Breast epithelium (tissue), 4 donors: ENCODE measurements around the gene YIPF7. TPM values are rescaled to one million over a fixed set of nuclear protein-coding genes. Genes with fewer than 3 reads are reported as not detected.

Experiments
- DNase-seq, 2 donors: peaks; one replicate each; pipeline ENCODE4 v3.0.0-alpha.2; 2019; ENCODE audit warnings: low spot score in 2 of 2
- H3K27ac ChIP-seq, 2 donors: fragments of 200-600 bp; sonication (generic) in 1 of 2; one replicate each; pipeline ENCODE4 v1.5.1; 2016 to 2019; ENCODE audit warnings: mild to moderate bottlenecking in 1 of 2
- H3K27me3 ChIP-seq, 2 donors: fragments of 200-600 bp; sonication (generic) in 1 of 2; one replicate each; pipeline versions ENCODE4 v1.5.1 to v1.6.0; 2017 to 2019; ENCODE audit warnings: control low read depth in 1 of 2, mild to moderate bottlenecking in 1 of 2
- H3K36me3 ChIP-seq: fragments of 200-600 bp; one replicate; pipeline ENCODE4 v1.5.1; 2019
- H3K4me1 ChIP-seq, 2 donors: fragments of 200-600 bp; sonication (generic); one replicate each; pipeline ENCODE4 v1.5.1; 2016 to 2019; ENCODE audit warnings: control low read depth in 1 of 2
- H3K4me3 ChIP-seq, 3 donors: fragments of 200-600 bp; sonication (generic); 1 replicate in 2 of 3; 2 replicates in 1 of 3; pipeline ENCODE4 v1.5.1; 2016 to 2019; ENCODE audit warnings: mild to moderate bottlenecking in 3 of 3, moderate library complexity in 2 of 3
- H3K9me3 ChIP-seq, 2 donors: fragments of 200-600 bp; sonication (generic) in 1 of 2; one replicate each; pipeline ENCODE4 v1.5.1; 2016 to 2019; ENCODE audit warnings: control low read depth in 1 of 2
- CTCF ChIP-seq, 3 donors: fragments of 450-650 bp; IDR thresholded peaks; one replicate each; pipeline ENCODE4 v1.5.1; 2016 to 2017; ENCODE audit warnings: antibody characterized with exemption in 3 of 3, mild to moderate bottlenecking in 3 of 3, moderate library complexity in 3 of 3
- POLR2A ChIP-seq: fragments of 450-650 bp; IDR thresholded peaks from one replicate; pipeline ENCODE4 v1.6.1; 2016; ENCODE audit warnings: antibody characterized with exemption, mild to moderate bottlenecking, moderate library complexity
- POLR2AphosphoS5 ChIP-seq, 3 donors: sonication (generic); formaldehyde crosslinking; IDR thresholded peaks; one replicate each; pipeline ENCODE4 v1.6.1; 2017; ENCODE audit warnings: antibody characterized with exemption in 3 of 3
- intact Hi-C: fragments of 100-400 bp; cut with DNase I; formaldehyde crosslinking; loops from one replicate; pipeline ENCODE4 v1.15.1; 2023; ENCODE audit warnings: low total_unique reads
- total RNA-seq, 3 donors: library from RNA; depleted of rRNA; stranded (reverse); fragments of >200 nt; gene quantifications; one replicate each; pipeline ENCODE4 v1.1.0, GENCODE V29; 2016

YIPF7 gene
- total RNA-seq, 3 donors from 2014 or later = 0.73 TPM; not detected in 2

DNA sequence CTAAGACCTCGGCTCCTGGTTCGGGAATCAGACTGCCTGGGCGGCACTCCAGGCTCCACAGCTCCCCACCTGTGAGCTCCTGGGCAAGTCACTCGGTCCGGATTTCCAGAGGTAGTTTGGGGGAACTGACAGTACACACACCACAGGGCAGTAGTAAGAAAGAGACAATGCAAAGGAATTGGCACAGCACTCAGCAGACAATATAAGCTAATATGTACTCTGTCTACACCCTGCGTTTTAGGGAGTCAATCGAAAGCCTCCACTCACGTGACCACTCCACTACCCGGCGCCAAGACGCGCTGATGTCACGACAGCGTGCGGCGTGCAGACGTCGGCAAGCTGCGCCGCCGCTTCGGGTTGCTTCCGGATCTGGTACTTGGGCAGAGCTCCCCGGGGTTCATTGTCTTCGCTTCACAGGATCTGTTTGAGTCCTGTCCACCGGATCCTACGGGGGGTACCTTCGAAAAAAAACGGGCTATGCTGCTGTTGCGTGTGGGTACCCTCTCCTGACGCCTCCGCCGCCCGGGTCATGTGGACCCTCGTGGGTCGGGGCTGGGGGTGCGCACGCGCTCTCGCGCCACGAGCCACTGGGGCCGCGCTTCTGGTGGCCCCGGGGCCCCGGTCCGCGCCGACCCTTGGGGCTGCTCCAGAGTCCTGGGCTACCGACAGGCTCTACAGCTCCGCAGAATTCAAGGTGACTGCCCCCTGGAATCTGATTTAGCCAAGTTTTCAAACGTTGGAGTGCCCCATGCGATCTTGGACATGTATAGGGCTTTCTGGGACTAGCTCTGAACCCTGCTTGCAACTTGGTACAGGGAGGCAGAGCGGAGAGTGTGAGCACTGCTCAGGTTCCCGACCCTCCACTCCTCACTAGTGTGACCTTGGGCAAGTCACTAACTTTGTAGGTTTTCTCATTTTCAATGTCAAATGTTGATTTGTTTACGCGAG is 26.9 kb upstream of the YIPF7 start, which contains the start of gene GUF1:
TSS of gene GUF1 (plus strand) at position 327 of the 948 bp plus-strand sequence. CDS start at position 530, 203 bp downstream.
- intact Hi-C loops = no loop called here
- Histone ChIP-seq H3K9me3 (no peaks in the 10 kb centered on the region), H3K27ac (peak within 1 kb of the TSS; percentile 90 to 94), H3K27me3 (no peaks in the 10 kb centered on the region), H3K4me3 (peak within 1 kb of the TSS; percentile 69 to 94 (median 86)), H3K36me3 (no peaks in the 10 kb centered on the region), H3K4me1 (peaks cover 0 to 4% of the 10 kb centered on the region in 2 donors)
- no peak for TF ChIP-seq CTCF (IDR thresholded peaks at IDR 0.05)
- peak; percentile 47 for TF ChIP-seq POLR2A
- TF ChIP-seq POLR2AphosphoS5 (IDR thresholded peaks at IDR 0.05) = peak; percentile 75 to 88 (median 78)
- DNase-seq = peak; percentile 85 to 88

- Histone ChIP-seq H3K27ac (no peak overlapping the region), H3K4me1 (peaks cover 0 to 4% of the 10 kb centered on the region in 2 donors), H3K27me3 (no peaks in the 10 kb centered on the region), H3K4me3 (no peak overlapping the region), H3K36me3 (no peaks in the 10 kb centered on the region), H3K9me3 (no peaks in the 10 kb centered on the region)
- no peak for DNase-seq
- TF ChIP-seq POLR2AphosphoS5 (IDR thresholded peaks at IDR 0.05) (no peak), CTCF (IDR thresholded peaks at IDR 0.05) (no peak), POLR2A (no peak)
- intact Hi-C loops = no loop called here
Observed at GRCh38 chr4:44675366-44675765, 23.9 kb upstream of the YIPF7 start.

DNA sequence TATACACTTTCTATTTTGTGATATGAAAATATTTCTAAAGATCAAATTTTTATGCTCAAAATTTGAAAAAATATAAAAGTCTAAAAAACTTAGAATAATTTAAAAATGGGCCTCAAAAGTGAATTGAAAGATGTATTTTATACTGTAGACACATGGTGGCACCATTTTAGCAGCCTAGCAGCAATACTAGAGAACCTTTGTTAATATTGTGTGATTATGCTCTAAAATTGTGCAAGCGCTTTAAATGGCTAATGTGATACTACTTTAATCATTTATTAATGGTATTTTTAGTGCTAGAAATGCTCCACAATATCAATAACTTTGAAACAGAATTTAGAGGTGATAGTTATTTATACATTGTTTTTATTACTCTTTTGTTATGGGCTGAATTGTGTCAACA is 23.0 kb upstream of the YIPF7 start:
- Histone ChIP-seq H3K9me3 (no peaks in the 10 kb centered on the region), H3K4me3 (no peak overlapping the region), H3K4me1 (no peaks in the 10 kb centered on the region), H3K27ac (no peak overlapping the region), H3K36me3 (no peaks in the 10 kb centered on the region), H3K27me3 (no peaks in the 10 kb centered on the region)
- intact Hi-C loops = no loop called here
- no peak for TF ChIP-seq POLR2AphosphoS5 (IDR thresholded peaks at IDR 0.05)
- no peak for TF ChIP-seq CTCF (IDR thresholded peaks at IDR 0.05)
- TF ChIP-seq POLR2A = no peak
- no peak for DNase-seq

DNA sequence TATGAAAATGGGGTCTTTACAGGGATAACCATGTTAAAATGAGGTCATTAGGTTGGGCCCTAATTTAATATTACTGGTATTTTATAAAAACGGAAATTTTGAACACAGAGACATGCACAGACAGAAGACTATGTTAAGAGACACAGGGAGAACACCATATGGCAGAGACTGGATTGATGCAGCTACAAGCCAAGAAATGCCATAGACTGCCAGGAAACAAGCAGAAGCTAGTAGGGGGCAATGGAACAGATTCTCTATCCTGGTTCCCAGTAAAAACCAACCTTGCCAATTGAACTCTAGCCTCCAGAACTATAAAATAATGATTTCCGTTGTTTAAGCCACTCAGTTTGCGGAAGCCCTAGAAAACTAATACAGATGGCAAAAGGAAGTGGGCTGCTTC is 20.2 kb upstream of the YIPF7 start:
- Histone ChIP-seq H3K27me3 (no peaks in the 10 kb centered on the region), H3K36me3 (no peaks in the 10 kb centered on the region), H3K4me3 (no peak overlapping the region), H3K27ac (no peak overlapping the region), H3K4me1 (no peaks in the 10 kb centered on the region), H3K9me3 (no peaks in the 10 kb centered on the region)
- intact Hi-C loops = no loop called here
- no peak for DNase-seq
- no peak for TF ChIP-seq POLR2AphosphoS5 (IDR thresholded peaks at IDR 0.05)
- no peak for TF ChIP-seq POLR2A
- no peak for TF ChIP-seq CTCF (IDR thresholded peaks at IDR 0.05)

DNA sequence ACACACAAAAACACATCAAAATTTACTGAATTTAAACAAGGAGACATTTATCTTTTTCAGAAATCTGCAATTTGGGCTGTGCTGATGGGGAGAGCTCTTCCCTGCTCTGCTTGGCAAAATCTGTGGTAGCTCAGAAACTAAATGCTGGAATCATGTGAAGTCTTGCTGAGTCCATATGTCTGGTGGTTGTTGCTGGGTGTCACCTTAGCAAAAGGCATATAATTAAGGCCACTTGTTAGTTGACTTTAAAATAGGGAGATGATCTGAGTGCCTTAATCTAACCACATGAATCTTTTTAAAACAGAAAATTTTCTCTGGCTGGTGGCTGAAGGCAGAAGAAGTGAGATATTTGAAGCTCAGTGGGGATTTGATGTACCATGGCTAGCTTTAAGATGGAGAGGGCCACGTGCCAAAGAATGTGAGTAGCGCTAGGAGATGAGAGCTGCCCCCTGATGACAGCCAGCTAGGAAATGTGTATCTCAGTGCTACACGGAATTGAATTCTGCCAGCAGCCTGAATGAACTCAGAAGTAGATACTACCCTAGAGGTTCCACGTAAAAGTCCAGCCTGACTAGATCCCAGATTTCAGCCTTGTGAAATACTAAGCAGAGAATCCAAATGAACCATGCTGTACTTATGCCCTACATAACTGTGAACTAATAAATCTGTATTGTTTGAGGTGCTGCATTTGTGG is 19.2 kb upstream of the YIPF7 start:
- Histone ChIP-seq H3K9me3 (no peaks in the 10 kb centered on the region), H3K27ac (no peak overlapping the region), H3K4me1 (no peaks in the 10 kb centered on the region), H3K36me3 (no peaks in the 10 kb centered on the region), H3K4me3 (no peak overlapping the region), H3K27me3 (no peaks in the 10 kb centered on the region)
- no peak for TF ChIP-seq CTCF (IDR thresholded peaks at IDR 0.05)
- TF ChIP-seq POLR2A = no peak
- no peak for TF ChIP-seq POLR2AphosphoS5 (IDR thresholded peaks at IDR 0.05)
- no peak for DNase-seq
- intact Hi-C loops = no loop called here
